ENCODE results near the gene TMC3. TPM values are rescaled to one million over a fixed set of nuclear protein-coding genes. Genes with fewer than 3 reads are reported as not detected.

TMC3 gene
- total and polyA plus RNA-seq, 5 experiments from 2014 or later: 0.05 TPM; not detected in 4

DNA sequence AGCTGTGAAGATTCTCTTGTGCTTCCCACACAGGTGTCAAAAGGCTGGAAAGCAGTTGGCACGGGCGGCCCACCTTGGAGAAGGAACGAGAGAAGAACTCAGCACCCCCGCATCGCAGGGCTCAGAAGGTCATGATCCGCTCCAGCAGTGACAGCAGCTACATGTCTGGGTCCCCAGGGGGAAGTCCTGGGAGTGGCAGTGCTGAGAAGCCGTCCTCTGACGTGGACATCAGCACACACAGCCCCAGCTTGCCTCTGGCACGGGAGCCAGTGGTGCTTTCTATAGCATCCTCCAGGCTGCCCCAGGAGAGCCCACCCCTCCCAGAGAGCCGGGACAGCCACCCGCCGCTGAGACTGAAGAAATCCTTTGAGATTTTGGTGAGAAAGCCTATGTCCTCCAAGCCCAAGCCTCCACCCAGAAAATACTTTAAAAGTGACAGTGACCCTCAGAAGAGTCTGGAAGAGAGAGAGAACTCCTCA, 81.5 kb downstream of the TMC3 start:
- peaks cover 58 to 94% (median 91%) of the 10 kb centered on the region in 4 donors for H3K4me1 Mint-ChIP-seq
- DNase-seq (peak in 8 of 10 donors; percentile 32 to 75 (median 50)), ATAC-seq (peak; percentile 5 to 8)
- peak overlapping the region; percentile 92 to 100 (median 98) for H3K27ac Mint-ChIP-seq
- POLR2A ChIA-PET: interaction anchor here (0.8 to 16.9 kb wide), 6 partner anchors 12 to 293 kb away, joined by 3 to 491 read pairs (median 12); partner anchors contain the start of gene STARD5
- peaks cover 0 to 3% (median 0%) of the 10 kb centered on the region in 9 donors for H3K9me3 Mint-ChIP-seq
- H3K27me3 Mint-ChIP-seq: no peaks in the 10 kb centered on the region
- peaks cover 5 to 9% (median 9%) of the 10 kb centered on the region in 3 donors for H3K36me3 Mint-ChIP-seq
- H3K4me3 Mint-ChIP-seq: peak overlapping the region; percentile 76 to 100 (median 99)

DNA sequence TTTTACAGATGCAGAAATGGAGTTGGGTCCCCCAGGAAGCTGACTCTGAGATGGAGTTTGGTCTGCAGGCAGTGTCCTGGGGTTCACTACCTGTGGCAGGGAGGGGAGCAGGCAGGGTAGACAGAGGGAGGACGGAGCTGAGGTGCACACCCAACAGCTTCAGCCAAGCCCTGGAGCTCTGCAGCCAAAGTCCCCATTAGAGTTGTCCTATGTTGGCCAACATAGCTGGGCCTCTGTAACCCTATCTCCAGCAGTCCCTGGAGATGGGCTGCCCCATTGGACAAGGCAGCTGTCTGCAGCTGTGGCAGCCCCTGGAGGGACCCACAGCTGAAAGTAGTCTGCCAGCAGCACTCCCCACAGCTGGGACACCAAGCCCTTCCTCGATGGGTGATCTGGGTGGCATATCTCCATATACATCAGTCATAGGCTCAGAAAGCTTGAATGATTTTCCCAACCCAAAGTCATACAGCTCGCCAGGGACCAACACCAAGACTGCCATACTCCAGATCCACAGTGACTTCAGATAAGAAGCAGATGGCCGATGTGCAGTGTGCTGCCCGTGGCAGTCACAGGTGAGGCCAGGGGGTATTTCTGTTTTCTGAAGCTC, 82.0 kb downstream of the TMC3 start:
- POLR2A ChIA-PET: interaction anchor here (0.8 to 16.9 kb wide), 6 partner anchors 12 to 292 kb away, joined by 3 to 491 read pairs (median 12); partner anchors contain the start of gene STARD5
- ATAC-seq (no peak), DNase-seq (no peak)
- H3K4me3 Mint-ChIP-seq: peak overlapping the region; percentile 76 to 100 (median 99)
- H3K27me3 Mint-ChIP-seq: no peaks in the 10 kb centered on the region
- peaks cover 3 to 5% (median 4%) of the 10 kb centered on the region in 3 donors for H3K36me3 Mint-ChIP-seq
- H3K9me3 Mint-ChIP-seq: peaks cover 0 to 4% (median 0%) of the 10 kb centered on the region in 9 donors
- peak overlapping the region; percentile 92 to 100 (median 98) for H3K27ac Mint-ChIP-seq
- peaks cover 57 to 97% (median 96%) of the 10 kb centered on the region in 4 donors for H3K4me1 Mint-ChIP-seq

DNA sequence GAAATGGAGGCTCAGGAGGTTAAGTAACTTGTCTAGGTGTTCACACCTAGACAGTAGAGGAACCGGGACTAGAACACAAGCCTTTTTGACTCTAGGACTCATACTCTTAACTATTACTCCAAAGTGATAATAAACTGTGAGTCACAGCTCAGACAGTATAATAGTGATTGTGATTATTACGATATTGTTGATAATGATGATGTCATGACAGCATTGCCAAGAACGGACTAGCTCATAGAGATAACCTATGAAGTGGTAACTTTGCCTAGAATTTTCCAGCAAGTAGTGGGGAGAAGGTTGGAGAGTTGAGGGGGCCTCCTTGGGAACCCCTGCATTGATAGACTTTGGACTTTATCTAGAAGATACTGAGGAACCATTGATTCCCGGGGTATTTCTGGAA, 84.1 kb downstream of the TMC3 start:
- Mint-ChIP-seq H3K4me1 (peaks cover 61 to 99% (median 97%) of the 10 kb centered on the region in 4 donors), H3K27me3 (no peaks in the 10 kb centered on the region), H3K27ac (peak overlapping the region; percentile 75 to 99 (median 90)), H3K36me3 (peaks cover 0 to 4% (median 0%) of the 10 kb centered on the region in 3 donors), H3K9me3 (peaks cover 0 to 9% (median 0%) of the 10 kb centered on the region in 9 donors), H3K4me3 (peak overlapping the region in 8 of 10 donors; percentile 19 to 49 (median 42))
- POLR2A ChIA-PET: interaction anchor here (14.6 to 16.9 kb wide), 2 partner anchors 10 to 15 kb away, joined by 449 to 491 read pairs; no protein-coding TSS in a partner anchor
- ATAC-seq (no peak), DNase-seq (no peak)

DNA sequence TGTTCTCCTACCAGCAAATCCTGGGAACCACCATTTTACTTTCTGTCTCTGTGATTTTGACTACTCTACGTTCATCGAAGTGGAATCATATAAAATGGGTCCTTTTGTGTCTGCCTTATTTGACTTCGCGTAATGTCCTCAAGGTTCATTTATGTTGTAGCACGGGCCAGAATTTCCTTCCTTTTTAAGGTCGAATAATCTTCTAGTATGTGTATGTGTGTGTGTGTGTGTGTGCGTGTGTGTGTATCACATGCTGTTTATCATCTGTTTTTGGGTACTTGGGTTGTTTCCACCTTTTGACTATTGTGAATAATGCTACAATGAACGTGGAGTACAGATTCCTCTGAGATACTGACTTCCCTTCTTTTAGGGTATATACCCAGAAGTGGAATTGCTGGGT, 85.4 kb downstream of the TMC3 start:
- Mint-ChIP-seq H3K4me1 (peaks cover 55 to 96% (median 94%) of the 10 kb centered on the region in 4 donors), H3K9me3 (peaks cover 0 to 9% (median 0%) of the 10 kb centered on the region in 9 donors), H3K36me3 (peaks cover 0 to 4% (median 0%) of the 10 kb centered on the region in 3 donors), H3K4me3 (peak overlapping the region in 9 of 10 donors; percentile 8 to 72 (median 33)), H3K27me3 (no peaks in the 10 kb centered on the region), H3K27ac (peak overlapping the region; percentile 67 to 99 (median 97))
- DNase-seq (no peak), ATAC-seq (no peak)
- POLR2A ChIA-PET: no interaction called here

DNA sequence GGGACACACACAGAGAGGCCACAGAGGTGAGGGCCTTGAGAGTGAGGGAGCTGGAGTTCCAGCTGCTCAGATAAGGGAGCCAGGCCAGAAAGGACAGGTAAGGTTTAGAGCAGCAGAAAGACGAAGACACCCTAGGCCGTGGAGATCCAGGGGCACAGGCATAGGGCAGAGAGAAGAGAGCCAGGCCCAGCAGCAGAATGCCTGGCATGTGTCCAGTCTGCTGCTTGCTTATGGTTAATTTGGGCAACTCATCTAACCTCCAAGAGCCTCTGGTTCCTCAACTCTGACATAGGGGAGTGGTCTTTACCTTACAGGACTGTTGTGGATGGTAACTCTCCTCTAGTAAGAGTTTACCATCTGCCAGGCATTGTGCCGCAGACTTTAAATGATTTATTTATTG, 86.0 kb downstream of the TMC3 start:
- POLR2A ChIA-PET: interaction anchor here (0.8 to 16.6 kb wide), 4 partner anchors 10 to 36 kb away, joined by 3 to 491 read pairs (median 16); partner anchors contain the start of gene STARD5
- H3K4me3 Mint-ChIP-seq: peak overlapping the region in 7 of 10 donors; percentile 15 to 72 (median 44)

DNA sequence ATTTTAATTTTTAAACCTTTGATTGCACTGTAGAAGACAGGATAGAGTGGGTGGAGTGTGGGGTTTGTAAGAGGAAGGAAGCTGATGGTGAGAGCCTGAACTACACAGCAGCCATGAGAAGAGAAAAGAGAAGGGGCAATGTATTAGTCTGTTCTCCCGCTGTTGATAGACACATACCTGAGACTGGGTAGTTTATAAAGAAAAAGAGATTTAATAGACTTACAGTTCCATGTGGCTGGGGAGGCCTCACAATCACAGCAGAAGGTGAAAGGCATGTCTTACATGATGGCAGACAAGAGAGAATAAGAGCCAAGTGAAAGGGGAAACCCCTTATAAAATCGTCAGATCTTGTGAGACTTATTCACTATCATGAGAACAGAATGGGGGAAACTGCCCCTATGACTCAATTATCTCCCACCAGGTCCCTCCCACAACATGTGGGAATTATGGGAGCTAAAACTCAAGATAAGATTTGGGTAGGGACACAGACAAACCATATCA, 87.3 kb downstream of the TMC3 start:
- ATAC-seq (peak; percentile 91 to 97), DNase-seq (peak in 5 of 10 donors; percentile 33 to 77 (median 67))
- Mint-ChIP-seq H3K27ac (peak overlapping the region; percentile 93 to 99 (median 97)), H3K4me1 (peaks cover 57 to 89% (median 82%) of the 10 kb centered on the region in 4 donors), H3K27me3 (no peaks in the 10 kb centered on the region), H3K9me3 (peaks cover 0 to 9% (median 0%) of the 10 kb centered on the region in 9 donors), H3K4me3 (peak overlapping the region; percentile 64 to 87 (median 78)), H3K36me3 (peaks cover 0 to 4% (median 0%) of the 10 kb centered on the region in 3 donors)
- POLR2A ChIA-PET: interaction anchor here (0.9 to 16.6 kb wide), 8 partner anchors 9 to 48 kb away, joined by 3 to 491 read pairs (median 9); partner anchors contain the start of gene STARD5

More for the DNA sequence above, 86.0 kb downstream of the TMC3 start:
- Mint-ChIP-seq H3K27me3 (no peaks in the 10 kb centered on the region), H3K36me3 (peaks cover 0 to 4% (median 0%) of the 10 kb centered on the region in 3 donors), H3K9me3 (peaks cover 0 to 9% (median 0%) of the 10 kb centered on the region in 9 donors), H3K4me1 (peaks cover 54 to 92% (median 88%) of the 10 kb centered on the region in 4 donors), H3K27ac (peak overlapping the region; percentile 93 to 99 (median 97))
- no peak for ATAC-seq
- no peak for DNase-seq

DNA sequence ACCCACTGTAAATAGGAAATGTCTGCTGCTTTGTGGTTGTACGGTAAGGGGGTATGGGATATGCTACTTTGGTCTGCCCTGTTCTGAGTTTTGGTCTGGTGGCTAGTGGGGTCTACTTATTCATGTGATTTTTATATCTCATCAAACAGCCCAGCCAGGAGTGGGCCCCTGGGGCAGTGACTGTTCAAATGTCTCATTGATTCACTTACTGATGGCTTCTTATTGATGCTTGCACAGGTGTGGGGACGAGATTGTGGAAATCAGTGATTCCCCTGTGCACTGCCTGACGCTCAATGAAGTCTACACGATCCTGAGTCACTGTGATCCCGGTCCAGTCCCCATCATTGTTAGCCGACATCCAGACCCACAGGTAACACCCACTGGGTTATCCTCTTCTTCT, 88.6 kb downstream of the TMC3 start:
- Mint-ChIP-seq H3K4me3 (peak overlapping the region; percentile 64 to 87 (median 78)), H3K27me3 (no peaks in the 10 kb centered on the region), H3K27ac (peak overlapping the region; percentile 93 to 99 (median 97)), H3K4me1 (peaks cover 59 to 90% (median 84%) of the 10 kb centered on the region in 4 donors), H3K9me3 (peaks cover 0 to 9% (median 0%) of the 10 kb centered on the region in 9 donors), H3K36me3 (peaks cover 0 to 4% (median 0%) of the 10 kb centered on the region in 3 donors)
- POLR2A ChIA-PET: interaction anchor here (1.1 to 16.6 kb wide), 4 partner anchors 10 to 28 kb away, joined by 4 to 491 read pairs (median 18); no protein-coding TSS in a partner anchor
- DNase-seq (no peak), ATAC-seq (no peak)

DNA sequence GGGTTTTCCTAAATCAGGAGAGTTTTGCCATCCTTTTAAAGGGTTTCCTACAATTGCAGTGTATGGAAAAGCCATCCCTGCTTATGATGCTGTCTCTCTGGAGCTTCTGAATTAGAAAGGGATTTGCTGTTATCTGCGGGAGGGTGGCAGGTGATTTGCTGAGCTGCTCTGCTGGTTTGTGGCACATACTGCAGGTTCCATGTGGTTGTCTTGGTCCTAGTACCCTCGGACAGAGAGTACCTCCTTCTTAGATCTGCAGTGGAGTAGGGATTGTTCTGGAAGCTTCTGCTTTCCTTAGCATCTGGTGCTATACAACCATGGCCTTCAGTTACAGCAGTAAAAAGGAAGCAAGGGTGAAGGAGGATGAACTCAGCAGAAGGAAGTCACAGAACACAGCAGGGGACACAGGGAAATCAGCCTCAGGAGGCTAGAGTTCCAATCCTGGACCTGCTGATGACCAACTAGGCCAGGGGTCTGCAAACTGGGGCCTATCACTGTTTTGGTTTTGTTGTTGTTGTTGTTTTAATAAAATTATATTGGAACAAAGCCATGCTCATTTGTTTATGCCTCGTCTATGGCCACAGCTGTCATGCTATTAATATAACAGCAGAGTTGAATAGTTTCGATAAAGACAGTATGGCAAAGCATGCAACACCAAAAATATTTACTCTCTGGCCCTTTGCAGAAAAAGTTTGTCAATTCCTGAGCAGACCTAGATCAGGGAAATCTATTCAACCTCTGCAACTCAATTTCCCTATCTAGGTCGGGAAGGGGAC, 89.6 kb downstream of the TMC3 start:
- Mint-ChIP-seq H3K27me3 (no peaks in the 10 kb centered on the region), H3K36me3 (peaks cover 0 to 4% (median 0%) of the 10 kb centered on the region in 3 donors), H3K27ac (peak overlapping the region; percentile 93 to 99 (median 97)), H3K4me1 (peaks cover 64 to 90% (median 84%) of the 10 kb centered on the region in 4 donors), H3K9me3 (peaks cover 0 to 9% (median 0%) of the 10 kb centered on the region in 9 donors), H3K4me3 (peak overlapping the region; percentile 1 to 85 (median 68))
- POLR2A ChIA-PET: interaction anchor here (1.2 to 16.6 kb wide), 4 partner anchors 9 to 25 kb away, joined by 3 to 491 read pairs (median 36); no protein-coding TSS in a partner anchor
- DNase-seq: no peak
- ATAC-seq: no peak

DNA sequence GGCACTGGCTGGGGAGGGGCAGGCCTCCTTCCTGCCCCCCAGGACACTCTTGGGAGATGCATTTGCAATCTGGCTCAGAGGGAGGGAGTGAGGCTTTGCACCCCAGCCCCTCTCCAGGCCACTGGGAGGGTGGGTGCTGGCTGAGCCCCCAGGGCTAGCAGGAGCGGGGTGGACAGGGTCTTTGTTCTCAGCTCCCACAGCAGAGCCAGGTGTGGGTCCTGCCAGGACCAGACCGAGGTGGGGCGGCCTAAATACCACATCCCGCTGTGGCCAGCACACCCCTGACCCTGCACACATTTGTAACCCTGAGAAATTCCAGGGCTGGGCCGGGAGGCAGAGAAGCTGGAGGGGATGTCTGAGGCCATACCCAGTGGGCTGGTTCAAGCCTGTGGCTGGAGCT, 91.1 kb downstream of the TMC3 start:
- H3K4me1 Mint-ChIP-seq: peaks cover 62 to 88% (median 78%) of the 10 kb centered on the region in 4 donors
- H3K27ac Mint-ChIP-seq: peak overlapping the region in 2 of 10 donors; percentile 31 to 74
- H3K36me3 Mint-ChIP-seq: peaks cover 0 to 1% (median 0%) of the 10 kb centered on the region in 3 donors
- H3K4me3 Mint-ChIP-seq: peak overlapping the region in 1 of 10 donors; percentile 6
- POLR2A ChIA-PET: interaction anchor here (1.2 to 16.6 kb wide), 4 partner anchors 8 to 36 kb away, joined by 3 to 491 read pairs (median 36); no protein-coding TSS in a partner anchor
- H3K27me3 Mint-ChIP-seq: no peaks in the 10 kb centered on the region
- ATAC-seq (no peak), DNase-seq (no peak)
- peaks cover 0 to 10% (median 0%) of the 10 kb centered on the region in 9 donors for H3K9me3 Mint-ChIP-seq

DNA sequence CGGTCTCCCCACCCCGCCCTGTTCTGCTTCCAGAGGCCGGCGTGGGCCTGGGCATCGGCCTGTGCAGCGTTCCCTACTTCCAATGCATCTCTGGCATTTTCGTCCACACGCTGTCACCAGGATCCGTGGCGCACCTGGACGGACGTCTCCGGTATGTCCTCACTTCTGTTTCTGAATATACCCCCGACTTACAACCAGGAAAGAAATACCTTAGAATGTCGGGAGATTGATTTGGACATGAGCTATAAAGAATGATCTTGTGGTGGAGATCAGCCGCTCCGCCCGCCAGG, 91.5 kb downstream of the TMC3 start:
- POLR2A ChIA-PET: interaction anchor here (1.2 to 16.6 kb wide), 3 partner anchors 15 to 37 kb away, joined by 3 to 491 read pairs (median 66); no protein-coding TSS in a partner anchor
- H3K27me3 Mint-ChIP-seq: no peaks in the 10 kb centered on the region
- no peak for ATAC-seq
- DNase-seq: no peak
- peaks cover 0 to 10% (median 2%) of the 10 kb centered on the region in 9 donors for H3K9me3 Mint-ChIP-seq
- peaks cover 0 to 4% (median 0%) of the 10 kb centered on the region in 3 donors for H3K36me3 Mint-ChIP-seq
- peak overlapping the region in 3 of 10 donors; percentile 22 to 74 (median 60) for H3K27ac Mint-ChIP-seq
- peaks cover 58 to 87% (median 76%) of the 10 kb centered on the region in 4 donors for H3K4me1 Mint-ChIP-seq
- H3K4me3 Mint-ChIP-seq: peak overlapping the region in 1 of 10 donors; percentile 6

DNA sequence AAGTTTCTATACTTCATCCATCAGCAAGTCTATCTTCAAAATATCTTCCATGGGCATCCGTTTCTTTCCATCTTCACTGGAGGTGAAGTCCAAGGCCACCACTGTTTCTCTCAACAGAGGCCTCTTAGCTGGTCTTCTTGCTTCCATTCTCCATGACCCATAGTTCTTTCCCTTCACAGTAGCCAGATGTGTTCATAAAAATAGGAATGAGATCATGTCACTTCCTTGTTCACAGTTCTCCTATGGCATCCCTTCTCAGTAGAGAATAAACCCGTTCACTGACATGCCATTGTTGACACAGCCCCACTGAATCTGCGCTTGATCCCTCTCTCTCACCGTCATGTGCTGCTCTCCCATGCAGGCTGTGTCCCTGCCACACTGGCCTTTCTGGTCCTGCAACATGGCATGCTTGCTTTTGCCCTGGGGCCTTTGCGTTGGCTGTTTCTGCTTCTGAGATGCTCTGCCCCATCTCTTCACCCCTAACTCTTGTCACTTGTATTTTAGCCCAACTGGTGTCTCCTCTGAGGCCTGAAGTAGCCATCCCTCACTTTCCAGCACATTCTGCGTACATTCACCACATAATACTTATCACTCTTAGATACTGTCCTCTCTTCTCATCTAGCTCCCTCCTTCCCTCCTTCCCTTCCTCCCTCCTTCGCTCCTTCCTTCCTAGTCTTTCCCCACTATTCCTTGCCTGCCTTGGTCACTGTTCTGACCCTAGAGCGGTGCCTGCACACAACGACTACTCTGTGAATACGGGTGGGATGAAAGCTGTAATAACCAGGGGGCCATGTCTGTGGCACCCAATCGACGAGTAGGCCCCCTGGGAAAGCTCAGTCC, 92.0 kb downstream of the TMC3 start:
- DNase-seq (no peak), ATAC-seq (no peak)
- H3K27me3 Mint-ChIP-seq: no peaks in the 10 kb centered on the region
- H3K4me1 Mint-ChIP-seq: peaks cover 56 to 85% (median 72%) of the 10 kb centered on the region in 4 donors
- peak overlapping the region in 4 of 10 donors; percentile 0 to 64 (median 25) for H3K4me3 Mint-ChIP-seq
- H3K9me3 Mint-ChIP-seq: peaks cover under 1 to 10% (median 6%) of the 10 kb centered on the region in 9 donors
- peaks cover 0 to 7% (median 2%) of the 10 kb centered on the region in 3 donors for H3K36me3 Mint-ChIP-seq
- H3K27ac Mint-ChIP-seq: peak overlapping the region in 9 of 10 donors; percentile 25 to 74 (median 60)
- POLR2A ChIA-PET: interaction anchor here (1.2 to 16.6 kb wide), 4 partner anchors 16 to 53 kb away, joined by 3 to 491 read pairs (median 35); no protein-coding TSS in a partner anchor
